HG03095 (cell line): Measurements from ENCODE around the gene PPP6R2.
A peak's percentile ranks its signal among the peaks of the same experiment; 100 is the strongest.
"Not testable (repeated sequence)": the region's sequence is repeated elsewhere in the genome, so short reads cannot be mapped to it uniquely, and the experiment has no call there.

Experiments
- ATAC-seq: cut with Tn5 transposase; IDR thresholded peaks from one replicate; pipeline ENCODE4 v1.9.1; 2021; ENCODE audit warnings: moderate library complexity; ENCODE audit not compliant: unreplicated experiment

Gene PPP6R2

DNA sequence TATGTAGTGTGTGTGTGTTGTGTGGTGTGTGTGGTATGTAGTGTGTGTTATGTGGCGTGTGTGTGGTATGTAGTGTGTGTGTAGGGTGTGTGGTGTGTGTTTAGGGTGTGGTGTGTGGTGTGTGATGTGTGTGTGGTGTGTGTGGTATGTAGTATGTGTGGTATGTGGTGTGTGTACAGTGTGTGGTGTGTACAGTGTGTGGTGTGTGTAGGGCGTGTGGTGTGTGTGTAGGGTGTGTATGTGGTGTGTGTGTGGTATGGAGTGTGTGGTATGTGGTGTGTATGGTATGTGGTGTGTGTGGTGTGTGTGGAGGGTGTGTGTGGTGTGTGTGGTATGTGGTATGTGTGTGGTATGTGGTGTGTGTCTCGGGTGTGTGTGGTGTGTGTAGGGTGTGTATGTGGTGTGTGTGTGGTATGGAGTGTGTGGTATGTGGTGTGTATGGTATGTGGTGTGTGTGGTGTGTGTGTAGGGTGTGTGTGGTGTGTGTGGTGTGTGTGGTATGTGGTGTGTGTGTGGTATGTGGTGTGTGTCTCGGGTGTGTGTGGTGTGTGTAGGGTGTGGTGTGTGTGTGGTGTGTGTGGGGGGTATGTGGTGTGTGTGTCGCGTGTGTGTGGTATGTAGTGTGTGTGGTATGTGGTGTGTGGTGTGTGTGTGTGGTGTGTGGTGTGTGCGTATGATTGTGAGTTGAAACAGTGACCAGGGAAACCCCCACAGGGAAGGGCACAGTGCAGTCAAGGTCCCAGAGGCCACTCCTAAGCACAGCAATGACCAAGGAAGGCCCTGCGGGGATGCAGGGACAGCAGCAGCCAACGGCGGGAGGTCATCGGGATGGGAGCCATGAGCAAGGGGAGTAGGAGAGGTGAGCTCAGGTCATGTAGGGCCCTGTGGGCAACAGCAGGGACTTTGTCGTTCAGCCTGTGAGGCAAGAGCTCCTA is 2.9 kb upstream of the PPP6R2 start:
- no peak for ATAC-seq

DNA sequence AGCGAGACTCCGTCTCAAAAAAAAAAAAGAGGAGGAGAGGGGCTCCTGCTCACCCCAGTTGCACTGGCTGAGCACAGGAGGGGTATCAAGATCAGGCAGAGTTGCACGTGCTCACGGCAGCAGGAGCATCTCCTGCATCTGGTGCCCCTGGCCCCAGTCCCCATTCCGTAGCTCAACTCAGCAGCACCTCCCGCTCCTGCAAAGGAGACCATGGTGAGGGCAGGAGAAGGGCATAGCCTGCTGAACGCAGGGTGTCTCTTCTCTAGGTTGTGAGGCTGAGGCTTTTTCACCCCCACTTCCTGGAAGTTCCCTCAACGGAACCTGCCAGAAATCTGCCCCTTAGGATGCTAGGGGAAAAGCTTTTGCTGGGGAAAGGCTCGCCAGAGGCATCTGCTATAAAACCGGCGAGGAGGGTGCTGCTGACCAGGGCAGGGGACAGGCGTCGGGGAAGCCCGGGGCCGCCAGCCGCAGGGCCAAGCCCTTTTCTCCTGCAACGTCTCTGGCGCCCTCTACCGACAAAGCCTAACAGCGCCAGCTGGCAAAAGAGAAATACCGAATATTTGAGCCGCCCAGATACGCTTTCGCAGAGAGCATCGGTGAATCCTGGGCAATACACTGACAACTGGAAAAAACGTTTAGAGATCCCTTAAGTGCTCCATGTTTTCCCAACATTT is 1.0 kb upstream of the PPP6R2 start:
- peak; percentile 53 for ATAC-seq

DNA sequence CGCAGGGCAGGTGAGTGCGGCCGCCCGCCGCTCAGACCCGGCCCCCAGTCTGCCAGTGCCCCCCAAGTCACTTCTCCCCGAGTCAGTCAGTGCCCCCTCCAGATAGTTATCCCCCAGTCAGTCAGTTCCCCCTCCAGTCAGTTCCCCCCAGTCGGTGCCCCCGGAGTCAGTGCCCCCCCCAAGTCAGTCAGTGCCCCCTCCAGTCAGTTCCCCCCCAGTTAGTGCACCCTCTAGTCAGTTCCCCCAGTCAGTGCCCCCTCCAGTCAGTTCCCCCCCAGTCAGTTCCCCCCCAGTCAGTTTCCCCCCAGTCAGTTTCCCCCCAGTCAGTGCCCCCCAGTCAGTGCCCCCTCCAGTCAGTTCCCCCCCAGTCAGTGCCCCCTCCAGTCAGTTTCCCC is 411 bp downstream of the PPP6R2 start:
- ATAC-seq: no peak

DNA sequence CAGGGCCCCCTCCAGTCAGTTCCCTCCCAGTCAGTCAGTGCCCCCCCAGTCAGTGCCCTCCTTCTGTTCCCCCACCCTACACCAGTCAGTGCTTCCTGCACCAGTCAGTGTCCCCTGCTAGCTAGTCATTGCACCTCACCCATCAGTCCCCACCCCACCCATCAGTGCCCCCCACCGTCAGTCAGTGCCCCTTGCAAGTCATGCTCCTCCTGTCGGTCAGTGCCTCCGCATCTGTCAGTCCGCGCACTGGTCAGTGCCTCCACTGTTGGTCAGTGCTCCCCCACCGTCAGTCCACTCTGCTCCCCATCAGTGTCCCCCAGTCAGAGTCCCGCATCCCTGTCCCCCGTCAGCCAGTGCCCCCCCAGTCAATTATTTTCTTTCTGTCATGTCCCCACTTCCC is 3.3 kb downstream of the PPP6R2 start:
- ATAC-seq: no peak

DNA sequence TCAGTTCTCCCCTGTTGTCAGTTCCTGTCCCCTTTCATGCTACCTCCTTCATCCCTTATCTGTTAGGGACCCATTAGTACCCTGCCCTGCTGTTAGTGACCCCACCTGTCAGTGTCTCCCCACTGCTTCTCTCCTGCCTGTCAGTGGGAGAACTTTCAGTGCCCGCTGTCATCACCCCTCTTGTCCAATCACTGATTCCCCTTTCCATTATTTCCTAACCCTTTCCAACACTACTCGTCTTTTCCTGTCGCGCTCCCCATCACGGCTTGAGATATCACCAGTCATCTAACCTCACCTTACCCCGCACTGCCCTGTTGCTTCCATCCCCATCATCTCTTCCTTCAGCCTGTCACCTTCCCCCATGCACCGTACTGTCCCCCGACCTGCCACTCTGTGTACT is 4.0 kb downstream of the PPP6R2 start:
- no peak for ATAC-seq

DNA sequence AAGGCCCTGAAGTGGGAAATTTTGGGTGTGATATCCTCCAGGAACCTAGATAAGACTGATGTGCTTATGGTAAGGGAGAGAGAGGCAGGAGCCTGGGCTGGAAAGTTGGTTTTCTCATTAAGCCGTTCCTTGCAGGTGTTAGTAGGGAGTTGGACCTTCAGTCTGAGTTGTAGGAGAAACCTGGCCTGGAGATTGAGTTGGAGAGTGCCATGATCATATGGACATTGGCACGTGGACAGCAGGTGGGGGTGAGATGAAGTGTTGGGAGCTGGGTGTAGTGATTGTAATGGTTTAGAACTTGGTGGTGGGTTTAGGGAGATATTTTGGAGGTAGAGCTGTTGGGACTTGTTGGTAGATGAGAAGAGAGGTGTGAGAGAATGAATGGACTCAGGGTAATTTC is 4.9 kb downstream of the PPP6R2 start:
- no peak for ATAC-seq

DNA sequence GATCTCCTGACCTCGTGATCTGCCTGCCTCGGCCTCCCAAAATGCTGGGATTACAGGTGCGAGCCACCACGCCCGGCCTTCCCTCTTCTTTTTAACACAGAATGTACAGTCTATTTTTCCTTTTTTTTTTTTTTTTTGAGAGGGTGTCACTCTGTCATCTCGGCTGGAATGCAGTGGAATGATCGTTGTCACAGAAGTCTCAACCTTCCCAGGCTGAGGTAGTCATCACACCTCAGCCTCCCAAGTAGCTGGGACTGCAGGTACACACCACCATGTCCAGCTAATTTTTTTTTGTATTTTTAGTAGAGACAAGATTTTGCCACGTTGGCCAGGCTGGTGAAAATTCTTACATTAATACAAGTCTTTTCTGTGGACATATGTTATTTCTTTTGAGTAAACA is 13.1 kb downstream of the PPP6R2 start:
- no peak for ATAC-seq

DNA sequence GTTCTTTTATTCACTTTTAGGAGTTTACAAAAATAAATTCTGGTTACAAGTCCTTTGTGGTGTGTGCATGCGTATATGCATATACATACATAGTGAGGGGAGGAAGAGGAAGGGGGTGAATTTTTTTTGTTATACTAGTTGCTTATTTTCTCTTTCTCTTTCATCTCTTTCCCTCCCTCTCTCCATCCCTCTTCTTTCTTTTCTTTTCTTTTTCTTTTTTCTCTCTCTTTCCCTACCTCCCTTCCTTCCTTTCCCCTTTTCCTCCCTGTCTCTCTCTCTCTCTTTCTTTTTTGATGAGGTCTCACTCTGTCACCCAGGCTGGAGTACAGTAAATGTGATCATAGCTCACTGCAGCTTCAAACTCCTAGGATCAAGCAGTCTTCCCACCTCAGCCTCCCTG is 14.1 kb downstream of the PPP6R2 start:
- ATAC-seq: no peak

DNA sequence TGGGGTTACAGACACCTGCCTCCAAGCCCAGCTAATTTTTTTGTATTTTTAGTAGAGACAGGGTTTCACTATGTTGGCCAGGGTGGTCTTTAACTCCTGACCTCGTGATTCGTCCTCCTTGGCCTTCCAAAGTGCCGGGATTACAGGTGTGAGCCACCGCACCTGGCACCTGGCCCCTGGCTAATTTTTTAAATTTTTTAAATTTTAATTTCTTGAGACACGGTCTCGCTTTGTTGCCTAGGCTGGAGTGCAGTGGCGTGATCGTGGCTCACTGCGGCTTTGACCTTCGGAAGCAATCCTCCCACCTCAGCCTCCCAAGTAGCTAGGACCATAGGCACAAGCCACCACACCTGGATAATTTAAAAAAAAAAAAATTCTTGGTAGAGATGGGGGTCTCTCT is 14.6 kb downstream of the PPP6R2 start:
- ATAC-seq: no peak

DNA sequence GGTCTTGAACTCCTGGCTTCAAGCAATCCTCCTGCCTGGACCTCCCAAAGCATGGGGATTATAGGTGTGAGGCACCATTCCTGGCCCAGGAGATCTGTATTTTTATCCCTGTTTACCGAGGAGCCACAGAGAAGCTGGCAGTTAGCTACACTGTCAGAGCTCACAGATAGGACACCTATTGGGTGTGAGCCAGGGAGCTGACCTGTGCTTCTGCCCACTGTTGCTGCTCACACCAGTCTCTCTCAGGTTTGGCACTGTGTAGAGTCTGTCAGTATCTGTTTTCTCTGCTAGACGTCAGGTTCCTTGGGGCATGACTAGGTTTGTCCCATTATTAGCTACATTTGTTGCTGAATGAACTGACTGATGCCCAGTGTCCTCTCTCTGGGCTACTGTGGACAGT is 17.5 kb downstream of the PPP6R2 start:
- no peak for ATAC-seq

DNA sequence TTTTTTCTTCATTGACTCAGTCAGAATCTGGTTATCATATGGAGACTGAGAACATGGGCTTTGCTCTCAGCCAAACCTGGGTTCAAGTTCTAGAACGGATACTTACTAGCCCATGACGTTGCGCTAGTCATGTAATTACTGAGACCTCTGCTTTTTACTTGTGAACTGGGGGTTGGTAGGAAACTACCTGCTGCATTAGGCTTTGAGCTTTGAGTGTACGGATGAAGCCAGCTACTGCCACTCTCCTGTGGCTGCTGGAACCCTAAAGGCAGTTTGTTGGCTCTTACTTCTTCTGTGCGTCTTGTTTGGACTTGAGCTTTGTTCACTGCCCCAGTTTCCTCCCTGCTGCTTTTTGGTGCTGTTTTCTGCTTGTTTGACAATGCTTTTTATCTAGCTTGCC is 18.1 kb downstream of the PPP6R2 start:
- ATAC-seq: no peak

DNA sequence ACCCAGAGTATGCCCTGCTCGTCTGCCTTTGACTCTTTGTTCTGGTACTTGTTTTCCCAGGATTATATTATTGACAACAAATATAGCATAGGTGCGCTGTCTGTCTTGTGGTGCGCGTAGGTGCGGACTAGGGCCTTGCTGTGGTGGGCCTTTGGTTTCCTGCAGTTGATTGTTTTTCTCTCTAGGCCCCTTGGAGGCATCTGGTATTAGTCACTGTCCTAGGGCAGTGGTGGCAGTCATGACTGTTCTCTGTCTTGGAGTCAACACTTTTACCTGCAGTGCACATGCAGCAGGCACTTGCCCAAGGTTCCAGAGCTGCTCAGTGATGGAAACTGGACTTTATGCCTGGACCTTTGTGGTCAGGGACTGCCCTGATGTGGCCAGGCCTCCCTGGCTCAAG is 18.6 kb downstream of the PPP6R2 start:
- no peak for ATAC-seq

DNA sequence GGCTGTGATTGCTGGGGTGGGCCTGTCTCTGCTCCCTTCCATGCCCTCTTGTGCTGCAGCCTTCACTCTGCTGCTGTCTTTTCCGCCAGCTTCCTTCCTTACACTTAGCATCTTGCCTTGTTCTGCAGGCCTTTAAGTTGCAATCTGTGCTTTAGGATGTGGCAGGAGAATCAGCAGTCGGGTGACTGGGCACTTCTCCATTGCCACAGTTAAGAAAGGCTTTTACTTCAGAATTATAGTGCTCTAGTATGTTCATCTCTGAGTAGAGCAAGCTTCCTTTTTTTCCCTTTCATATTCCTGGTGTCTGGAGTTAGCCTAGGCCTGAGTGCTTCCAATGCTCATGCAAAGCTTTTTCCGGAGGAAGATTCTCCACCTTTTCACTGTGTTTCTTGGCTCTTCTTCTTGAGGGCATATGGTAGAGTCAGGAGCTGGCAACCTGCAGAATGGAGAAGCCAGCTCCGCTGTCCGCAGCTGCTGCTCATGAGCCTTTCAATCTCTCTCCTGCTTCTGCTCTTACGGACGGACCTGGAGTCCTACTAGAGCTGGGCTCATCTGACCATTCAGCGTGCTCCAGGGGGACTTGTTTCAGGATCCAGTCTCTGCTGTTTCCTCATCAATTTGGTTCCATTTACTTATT is 20.2 kb downstream of the PPP6R2 start:
- ATAC-seq: no peak

DNA sequence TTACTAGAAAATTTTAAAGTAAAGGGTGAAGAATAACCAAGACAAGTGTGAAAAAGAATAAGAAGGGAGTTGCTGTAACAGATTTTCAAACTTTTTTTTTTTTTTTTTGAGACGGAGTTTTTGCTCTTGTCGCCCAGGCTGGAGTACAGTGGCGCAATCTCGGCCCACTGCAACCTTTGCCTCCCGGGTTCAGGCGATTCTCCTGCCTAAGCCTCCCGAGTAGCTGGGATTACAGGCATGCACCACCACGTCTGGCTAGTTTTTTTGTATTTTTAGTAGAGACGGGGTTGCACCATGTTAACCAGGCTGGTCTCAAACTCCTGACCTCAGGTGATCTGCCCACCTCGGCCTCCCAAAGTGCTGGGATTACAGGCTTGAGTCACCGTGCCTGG is 20.7 kb downstream of the PPP6R2 start:
- not testable (repeated sequence) for ATAC-seq

DNA sequence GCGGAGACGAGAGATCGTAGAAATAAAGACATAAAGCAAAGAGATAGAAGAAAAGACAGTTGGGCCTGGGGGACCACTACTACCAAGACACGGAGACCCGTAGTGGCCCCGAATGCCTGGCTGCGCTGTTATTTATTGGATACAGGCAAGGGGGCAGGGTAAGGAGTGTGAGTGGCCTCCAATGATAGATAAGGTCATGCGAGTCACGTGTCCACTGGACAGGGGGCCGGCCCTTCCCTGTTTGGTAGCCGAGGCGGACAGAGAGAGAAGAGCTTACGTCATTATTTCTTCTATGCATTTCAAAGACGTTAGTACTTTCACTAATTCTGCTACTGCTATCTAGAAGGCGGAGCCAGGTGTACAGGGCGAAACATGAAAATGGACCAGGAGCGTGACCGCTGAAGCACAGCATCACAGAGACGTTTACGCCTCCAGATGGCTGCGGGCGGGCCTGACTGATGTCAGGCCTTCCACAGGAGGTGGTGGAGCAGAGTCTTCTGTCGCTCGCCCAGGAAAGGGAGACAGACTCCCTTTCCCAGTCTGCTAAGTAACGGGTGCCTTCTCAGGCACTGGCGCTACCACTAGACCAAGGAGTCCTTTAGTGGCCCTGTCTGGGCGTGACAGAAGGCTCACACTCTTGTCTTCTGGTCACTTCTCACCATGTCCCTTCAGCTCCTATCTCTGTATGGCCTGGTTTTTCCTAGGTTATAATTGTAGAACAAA is 24.8 kb downstream of the PPP6R2 start:
- no peak for ATAC-seq

DNA sequence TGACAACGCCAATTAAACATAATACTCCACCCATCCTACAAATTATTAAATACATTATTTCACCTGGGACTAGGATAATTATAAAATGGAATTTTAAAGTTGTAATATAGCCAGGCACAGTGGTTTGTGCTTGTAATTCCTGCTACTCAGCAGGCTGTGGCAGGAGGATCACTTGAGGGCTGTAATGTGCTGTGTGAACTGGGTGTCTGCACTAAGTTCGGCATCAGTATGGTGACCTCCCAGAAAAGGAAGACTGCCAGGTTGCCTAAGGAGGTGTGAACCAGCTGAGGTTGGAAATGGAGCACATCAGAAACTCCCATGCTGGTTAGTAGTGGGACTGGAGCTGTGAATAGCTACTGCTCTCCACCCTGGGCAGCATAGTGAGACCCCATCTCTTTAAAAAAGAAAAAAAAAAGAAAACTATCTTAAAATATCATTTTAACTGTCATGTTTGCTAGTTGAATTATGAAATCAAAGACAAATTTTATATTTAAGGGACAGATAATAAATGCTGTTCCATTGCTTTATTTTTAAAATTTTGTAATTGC is 28.0 kb downstream of the PPP6R2 start:
- no peak for ATAC-seq

DNA sequence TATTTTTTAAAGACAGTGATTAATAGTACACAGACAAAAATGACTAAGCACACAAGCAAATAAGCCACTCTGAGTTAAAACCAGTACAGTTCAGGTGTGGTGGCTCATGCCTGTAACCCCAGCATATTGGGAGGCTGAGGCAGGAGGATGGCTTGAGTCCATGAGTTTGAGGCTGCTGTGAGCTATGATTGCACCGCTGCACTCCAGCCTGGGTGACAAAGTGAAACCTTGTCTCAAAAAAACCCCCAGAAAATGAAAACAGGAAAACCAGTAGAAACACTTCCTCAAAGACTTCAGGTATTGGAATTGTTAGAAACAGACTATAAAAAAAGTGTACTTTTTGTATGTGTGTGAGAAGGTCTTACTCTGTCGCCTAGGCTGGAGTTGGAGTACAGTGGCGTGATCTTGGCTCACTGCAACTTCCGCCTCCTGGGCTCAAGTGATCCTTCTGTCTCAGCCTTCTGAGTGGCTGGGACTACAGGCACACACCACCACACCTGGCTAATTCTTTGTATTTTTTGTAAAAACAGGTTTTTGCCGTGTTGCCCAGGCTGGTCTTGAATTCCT is 33.0 kb downstream of the PPP6R2 start:
- no peak for ATAC-seq

DNA sequence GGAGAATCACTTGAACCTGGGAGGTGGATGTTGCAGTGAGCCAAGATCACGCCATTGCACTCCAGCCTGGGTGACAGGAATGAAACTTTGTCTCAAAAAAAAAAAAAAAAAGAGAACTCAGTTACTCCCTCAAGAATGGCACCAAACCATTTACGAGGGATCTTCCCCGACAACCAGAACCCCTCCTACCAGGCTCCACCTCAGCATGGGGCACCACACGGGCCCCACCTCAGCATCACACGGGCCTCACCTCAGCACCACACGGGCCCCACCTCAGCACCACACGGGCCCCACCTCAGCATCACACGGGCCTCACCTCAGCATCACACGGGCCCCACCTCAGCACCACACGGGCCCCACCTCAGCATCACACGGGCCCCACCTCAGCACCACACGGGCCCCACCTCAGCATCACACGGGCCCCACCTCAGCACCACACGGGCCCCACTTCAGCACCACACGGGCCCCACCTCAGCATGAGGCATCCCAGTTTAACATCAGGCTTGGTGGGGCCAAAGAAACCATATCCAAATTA is 38.0 kb downstream of the PPP6R2 start:
- not testable (repeated sequence) for ATAC-seq

DNA sequence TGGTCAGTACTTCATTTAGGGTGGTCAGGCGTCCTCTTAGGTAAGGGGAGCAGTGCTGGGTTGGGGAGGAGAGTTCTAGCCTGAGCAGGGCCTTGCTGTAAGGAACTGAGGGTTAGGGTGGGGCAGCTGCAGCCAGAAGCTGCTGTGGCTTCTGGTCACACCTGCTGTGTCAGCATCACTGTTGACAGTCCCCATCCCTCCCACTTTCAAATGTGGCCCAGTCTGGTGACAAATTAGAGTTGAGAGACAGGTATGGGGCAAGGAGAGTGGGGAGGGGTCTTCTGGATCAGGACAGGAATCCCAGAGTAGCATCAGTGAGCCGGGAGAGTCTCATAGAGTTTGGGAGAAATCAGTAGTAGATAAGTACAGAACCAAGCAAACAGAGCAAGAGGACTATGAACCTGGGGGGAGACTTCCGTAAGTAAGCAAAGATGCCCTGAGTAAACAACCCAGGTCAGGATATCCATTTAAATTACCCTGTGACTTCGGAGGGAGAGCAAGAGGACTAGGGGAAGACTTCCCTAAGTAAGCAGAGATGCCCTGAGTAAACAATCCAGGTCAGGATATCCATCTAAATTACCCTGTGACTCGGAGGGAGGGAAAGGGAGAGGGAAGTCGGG is 53.7 kb downstream of the PPP6R2 start:
- no peak for ATAC-seq
